Measurements from ENCODE around the gene FNBP1. TPM values are rescaled to one million over a fixed set of nuclear protein-coding genes. Genes with fewer than 3 reads are reported as not detected.

Gene FNBP1
- total RNA-seq, 1 donor from 2014 or later: 34.9 TPM

DNA sequence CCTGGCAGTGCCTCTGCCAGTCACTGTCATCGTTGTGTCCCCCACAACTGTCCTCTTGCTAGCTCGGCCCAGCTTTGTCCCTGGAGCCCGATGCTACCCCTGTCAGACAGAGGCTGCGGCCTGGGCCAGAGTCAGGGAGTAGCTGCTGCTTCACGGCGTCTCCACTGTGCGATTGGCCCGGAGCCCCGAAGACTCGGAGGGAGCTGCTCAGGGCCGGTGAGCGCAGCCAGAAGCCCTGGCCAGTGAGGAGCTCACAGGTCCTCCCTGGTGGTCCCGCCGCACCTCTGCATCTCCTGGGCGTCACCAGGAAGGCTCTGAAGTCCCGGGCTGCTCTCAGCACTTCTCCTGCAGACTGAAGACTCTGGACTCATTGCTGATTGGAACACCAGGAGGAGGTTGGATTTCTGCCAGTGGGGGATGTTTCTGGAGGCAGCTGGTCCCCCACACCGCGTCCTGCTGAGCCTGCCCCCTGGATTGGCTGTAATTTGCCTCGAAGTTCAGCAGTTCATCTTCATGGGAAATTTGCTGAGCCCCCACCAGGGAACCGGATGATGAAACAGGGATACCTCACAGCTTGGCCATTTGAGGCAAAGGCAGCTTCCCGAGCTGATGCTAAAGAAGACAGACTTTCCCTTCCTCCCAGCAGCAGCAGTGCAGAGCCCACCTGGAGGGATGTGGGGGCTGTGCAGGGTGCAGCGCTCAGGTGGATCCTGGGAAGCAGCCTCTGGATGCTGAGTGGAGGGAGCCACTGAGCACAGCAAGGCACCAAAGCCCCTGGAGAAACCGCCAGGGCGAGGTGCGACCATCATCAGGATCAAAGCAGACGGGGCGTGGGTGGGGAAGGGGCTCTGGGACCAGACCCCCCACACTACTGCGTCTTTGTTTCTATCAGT, 162.1 kb downstream of the FNBP1 start:
- Mint-ChIP-seq H3K4me3 (no peak overlapping the region), H3K27me3 (ENCODE audit: insufficient read depth, low read depth) (no peaks in the 10 kb centered on the region), H3K4me1 (peaks cover 18% of the 10 kb centered on the region), H3K27ac (no peak overlapping the region), H3K9me3 (no peaks in the 10 kb centered on the region), H3K36me3 (peaks cover 6% of the 10 kb centered on the region)
- H3K4me3 ChIP-seq: no peak overlapping the region
- no peak overlapping the region for H3K9ac ChIP-seq
- TF ChIP-seq, protein P1, sequence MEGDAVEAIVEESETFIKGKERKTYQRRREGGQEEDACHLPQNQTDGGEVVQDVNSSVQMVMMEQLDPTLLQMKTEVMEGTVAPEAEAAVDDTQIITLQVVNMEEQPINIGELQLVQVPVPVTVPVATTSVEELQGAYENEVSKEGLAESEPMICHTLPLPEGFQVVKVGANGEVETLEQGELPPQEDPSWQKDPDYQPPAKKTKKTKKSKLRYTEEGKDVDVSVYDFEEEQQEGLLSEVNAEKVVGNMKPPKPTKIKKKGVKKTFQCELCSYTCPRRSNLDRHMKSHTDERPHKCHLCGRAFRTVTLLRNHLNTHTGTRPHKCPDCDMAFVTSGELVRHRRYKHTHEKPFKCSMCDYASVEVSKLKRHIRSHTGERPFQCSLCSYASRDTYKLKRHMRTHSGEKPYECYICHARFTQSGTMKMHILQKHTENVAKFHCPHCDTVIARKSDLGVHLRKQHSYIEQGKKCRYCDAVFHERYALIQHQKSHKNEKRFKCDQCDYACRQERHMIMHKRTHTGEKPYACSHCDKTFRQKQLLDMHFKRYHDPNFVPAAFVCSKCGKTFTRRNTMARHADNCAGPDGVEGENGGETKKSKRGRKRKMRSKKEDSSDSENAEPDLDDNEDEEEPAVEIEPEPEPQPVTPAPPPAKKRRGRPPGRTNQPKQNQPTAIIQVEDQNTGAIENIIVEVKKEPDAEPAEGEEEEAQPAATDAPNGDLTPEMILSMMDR (IDR thresholded peaks at IDR 0.05): no peak
- no peak for TF ChIP-seq EZH2phosphoT487 (IDR thresholded peaks at IDR 0.05)
- TF ChIP-seq EZH2 (IDR thresholded peaks at IDR 0.05): no peak
- no peaks in the 10 kb centered on the region for H3K36me3 ChIP-seq
- H2AFZ ChIP-seq (replicated peaks): no peak overlapping the region
- no peak overlapping the region for H3K27ac ChIP-seq
- H3K79me2 ChIP-seq (ENCODE audit: low read depth): no peaks in the 10 kb centered on the region
- H4K20me1 ChIP-seq (ENCODE audit: low read depth): no peaks in the 10 kb centered on the region
- peaks cover 18% of the 10 kb centered on the region for H3K4me1 ChIP-seq
- H3K27me3 ChIP-seq: no peaks in the 10 kb centered on the region
- H3F3A ChIP-seq (ENCODE audit: low read depth): peaks cover 19% of the 10 kb centered on the region
- no peak for DNase-seq (ENCODE audit: low spot score)
- H3K4me2 ChIP-seq: no peak overlapping the region
- H3K9me3 ChIP-seq (ENCODE audit: low read depth): no peaks in the 10 kb centered on the region

DNA sequence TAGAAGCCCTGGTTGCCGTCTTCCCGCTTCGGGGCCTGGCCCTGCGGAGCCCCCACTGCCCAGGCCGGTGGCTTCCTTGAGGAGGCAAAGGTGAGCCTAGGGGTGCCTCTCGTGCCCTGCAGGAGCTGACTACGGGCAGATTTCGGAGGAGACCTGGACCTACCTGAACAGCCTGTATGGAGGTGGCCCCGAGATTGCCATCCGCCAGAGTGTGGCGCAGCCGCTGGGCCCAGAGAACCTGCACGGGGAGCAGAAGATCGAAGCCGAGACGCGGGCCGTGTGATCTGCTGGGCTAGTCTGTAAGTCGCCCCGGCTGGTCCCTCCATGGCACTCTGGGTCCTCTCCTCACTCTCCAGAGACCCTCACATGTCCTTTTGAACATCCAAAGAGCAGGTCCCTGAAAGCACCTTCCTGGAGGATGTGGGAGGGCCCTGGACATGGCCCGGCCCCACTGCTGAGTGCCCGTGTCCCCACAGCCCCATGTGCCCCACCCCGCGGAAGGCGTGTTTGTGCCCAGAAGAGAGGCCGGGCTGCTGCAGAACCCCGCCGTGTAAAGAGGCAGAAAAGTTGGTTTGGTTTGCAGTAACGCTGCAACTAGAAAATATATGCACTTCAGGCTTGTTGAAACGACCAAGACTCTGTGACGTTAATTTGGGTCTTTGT, 162.9 kb downstream of the FNBP1 start:
- Histone ChIP-seq H3K9ac (no peak overlapping the region), H2AFZ (replicated peaks) (no peak overlapping the region), H3K9me3 (ENCODE audit: low read depth) (no peaks in the 10 kb centered on the region), H3K4me2 (no peak overlapping the region), H3K4me1 (peaks cover 10% of the 10 kb centered on the region), H3K79me2 (ENCODE audit: low read depth) (no peaks in the 10 kb centered on the region), H3K27ac (no peak overlapping the region), H3F3A (ENCODE audit: low read depth) (peaks cover 14% of the 10 kb centered on the region), H4K20me1 (ENCODE audit: low read depth) (no peaks in the 10 kb centered on the region), H3K27me3 (no peaks in the 10 kb centered on the region), H3K4me3 (no peak overlapping the region), H3K36me3 (no peaks in the 10 kb centered on the region)
- TF ChIP-seq, protein P1 (IDR thresholded peaks at IDR 0.05): no peak
- TF ChIP-seq EZH2 (IDR thresholded peaks at IDR 0.05) (no peak), EZH2phosphoT487 (IDR thresholded peaks at IDR 0.05) (no peak)
- no peak overlapping the region for H3K4me3 Mint-ChIP-seq
- H3K4me1 Mint-ChIP-seq: peaks cover 12% of the 10 kb centered on the region
- H3K36me3 Mint-ChIP-seq: peaks cover 6% of the 10 kb centered on the region
- no peaks in the 10 kb centered on the region for H3K9me3 Mint-ChIP-seq
- no peak for DNase-seq (ENCODE audit: low spot score)
- no peaks in the 10 kb centered on the region for H3K27me3 Mint-ChIP-seq (ENCODE audit: insufficient read depth, low read depth)
- H3K27ac Mint-ChIP-seq: no peak overlapping the region

GRCh38 chr9:129879103-129879699, 163.8 kb downstream of the FNBP1 start:
- H3K4me3 Mint-ChIP-seq: no peak overlapping the region
- Histone ChIP-seq H4K20me1 (ENCODE audit: low read depth) (no peaks in the 10 kb centered on the region), H3K79me2 (ENCODE audit: low read depth) (no peaks in the 10 kb centered on the region), H3F3A (ENCODE audit: low read depth) (peaks cover 7% of the 10 kb centered on the region), H3K9me3 (ENCODE audit: low read depth) (no peaks in the 10 kb centered on the region), H3K27me3 (no peaks in the 10 kb centered on the region), H3K27ac (no peak overlapping the region), H2AFZ (replicated peaks) (no peak overlapping the region), H3K4me1 (peaks cover 3% of the 10 kb centered on the region), H3K36me3 (no peaks in the 10 kb centered on the region), H3K4me3 (no peak overlapping the region), H3K4me2 (no peak overlapping the region), H3K9ac (no peak overlapping the region)
- peaks cover 3% of the 10 kb centered on the region for H3K4me1 Mint-ChIP-seq
- TF ChIP-seq EZH2 (IDR thresholded peaks at IDR 0.05) (no peak), EZH2phosphoT487 (IDR thresholded peaks at IDR 0.05) (no peak)
- TF ChIP-seq, protein P1 (IDR thresholded peaks at IDR 0.05): no peak
- H3K27me3 Mint-ChIP-seq (ENCODE audit: insufficient read depth, low read depth): no peaks in the 10 kb centered on the region
- H3K27ac Mint-ChIP-seq: no peak overlapping the region
- no peaks in the 10 kb centered on the region for H3K9me3 Mint-ChIP-seq
- DNase-seq (ENCODE audit: low spot score): no peak
- H3K36me3 Mint-ChIP-seq: peaks cover 10% of the 10 kb centered on the region
